CD4-positive, alpha-beta T cell treated with Interleukin-6 at 100 ng/mL for 8 hours (primary cell): ENCODE results near the gene DNASE2B.

ENCODE experiments used
- DNase-seq: peaks from one replicate; pipeline ENCODE4 v3.0.0-alpha.2; 2020; ENCODE audit warnings: mixed read lengths, low spot score

Gene DNASE2B

GRCh38 chr1:84374991-84375696 is 23.1 kb upstream of the DNASE2B start:
- DNase-seq = no peak

DNA sequence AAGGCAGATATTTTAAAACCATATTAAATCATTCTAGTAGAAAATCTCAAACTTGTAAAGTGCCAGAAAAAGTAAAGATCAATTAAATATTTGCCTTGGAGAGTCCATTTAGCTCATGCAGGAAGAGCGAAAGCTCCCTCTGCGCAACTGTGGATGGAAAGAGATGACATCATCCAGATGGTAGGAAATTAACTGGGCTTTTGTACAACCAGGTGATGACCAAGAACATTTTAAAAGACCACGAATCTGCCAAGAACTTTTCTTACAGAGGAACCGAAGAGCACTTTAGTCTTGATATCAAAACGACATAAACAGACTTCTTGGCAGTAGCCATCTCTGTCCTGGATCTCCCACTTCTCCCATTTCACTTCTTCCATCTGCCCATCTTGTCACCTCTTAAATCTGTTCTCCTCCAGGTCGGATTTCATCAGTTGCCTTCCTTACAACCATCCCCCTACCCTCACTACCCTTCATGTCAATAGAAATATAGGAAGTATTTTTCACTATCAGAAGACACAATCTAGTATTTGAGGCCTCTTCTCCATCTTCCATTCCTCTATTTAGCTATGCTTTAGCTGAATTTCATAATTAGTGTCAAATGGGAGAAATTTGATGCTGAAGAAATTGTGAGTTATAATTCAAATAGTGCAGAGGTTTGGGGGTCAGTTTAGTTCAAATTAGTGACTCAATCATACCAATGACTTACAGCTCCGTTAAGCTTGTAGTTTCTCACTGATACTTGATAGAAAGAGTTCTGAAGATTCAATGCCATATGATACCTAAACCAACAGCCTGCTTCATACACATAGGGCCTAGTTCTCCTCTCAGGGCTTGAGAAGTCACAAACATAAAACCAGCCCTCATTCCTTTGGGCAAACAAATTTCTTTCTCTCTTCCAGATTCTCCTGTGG is 22.0 kb upstream of the DNASE2B start:
- no peak for DNase-seq

DNA sequence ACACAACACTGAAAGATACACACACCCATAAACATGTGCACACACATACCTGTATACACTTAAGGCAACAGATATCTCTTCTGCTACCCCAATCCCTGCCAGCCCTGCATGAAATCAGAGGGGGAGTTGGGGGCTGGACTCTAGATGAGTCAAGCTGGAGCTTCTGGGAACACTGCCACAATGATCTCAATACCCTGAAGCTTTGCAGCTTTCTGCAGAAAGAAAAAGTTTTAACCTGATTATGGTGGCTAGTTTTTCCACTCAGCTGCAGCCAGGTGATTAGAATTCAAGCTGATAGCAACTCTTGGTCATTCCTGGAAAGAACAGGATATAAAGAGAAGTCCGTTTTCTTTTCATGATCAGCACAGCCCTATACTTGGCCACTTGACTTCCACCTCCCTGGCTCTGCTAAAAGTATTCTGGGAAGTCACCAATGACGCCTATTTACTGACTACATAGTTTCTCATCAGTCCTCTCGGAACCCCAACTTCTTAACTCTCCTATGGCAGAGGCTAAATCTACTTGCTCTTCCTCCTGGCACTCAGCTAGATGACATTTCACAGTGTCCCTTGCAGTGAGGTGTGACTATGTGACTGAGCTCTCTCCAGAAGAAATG is 20.7 kb upstream of the DNASE2B start:
- no peak for DNase-seq

DNA sequence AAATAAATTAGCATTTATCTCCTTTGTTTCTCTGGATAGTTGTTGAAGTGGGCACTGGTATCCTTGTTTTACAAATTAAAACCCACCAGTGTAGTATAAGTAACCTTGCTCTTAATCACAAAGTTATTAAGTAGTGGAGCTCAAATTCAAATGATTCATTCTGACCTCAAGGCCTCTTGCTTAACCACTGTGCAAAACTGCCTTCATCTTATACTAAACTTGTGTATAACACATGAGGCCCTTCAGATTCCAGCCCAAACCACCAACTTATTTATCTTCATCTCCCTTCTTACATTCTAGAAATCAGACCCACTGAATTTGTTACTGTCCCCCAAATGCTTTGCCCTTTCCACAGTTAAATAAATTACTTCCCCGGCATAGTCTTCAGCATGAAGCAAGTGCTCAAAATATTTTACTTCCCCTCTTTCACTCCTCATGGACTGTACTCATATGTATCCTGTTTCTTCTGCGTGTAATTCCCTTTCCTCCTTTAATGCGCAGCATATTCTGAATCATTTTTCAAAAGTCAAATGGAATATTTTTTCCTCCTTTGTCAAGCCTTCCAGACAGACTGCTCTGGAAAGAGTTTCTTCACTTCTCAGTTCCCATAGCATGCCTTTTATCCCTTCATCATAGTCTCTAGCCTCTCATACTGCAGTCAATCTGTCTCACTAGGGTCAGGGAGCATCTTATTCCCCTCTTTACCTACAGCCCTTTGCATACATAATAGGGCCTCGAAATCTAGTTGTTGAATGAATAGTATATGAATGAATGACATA is 19.0 kb upstream of the DNASE2B start:
- no peak for DNase-seq

DNA sequence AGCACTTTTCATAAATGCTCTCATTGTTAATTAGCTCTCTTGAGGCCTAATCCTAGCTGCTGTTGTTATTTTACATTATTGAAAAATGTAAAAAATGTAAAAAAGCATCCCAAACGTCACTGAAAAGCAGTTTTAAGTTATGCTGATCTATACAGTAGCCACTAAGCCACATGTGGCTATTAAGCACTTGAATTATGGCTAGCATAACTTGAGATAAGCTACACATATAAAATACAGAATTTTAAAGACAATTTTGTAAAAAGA is 18.4 kb upstream of the DNASE2B start:
- DNase-seq = no peak

DNA sequence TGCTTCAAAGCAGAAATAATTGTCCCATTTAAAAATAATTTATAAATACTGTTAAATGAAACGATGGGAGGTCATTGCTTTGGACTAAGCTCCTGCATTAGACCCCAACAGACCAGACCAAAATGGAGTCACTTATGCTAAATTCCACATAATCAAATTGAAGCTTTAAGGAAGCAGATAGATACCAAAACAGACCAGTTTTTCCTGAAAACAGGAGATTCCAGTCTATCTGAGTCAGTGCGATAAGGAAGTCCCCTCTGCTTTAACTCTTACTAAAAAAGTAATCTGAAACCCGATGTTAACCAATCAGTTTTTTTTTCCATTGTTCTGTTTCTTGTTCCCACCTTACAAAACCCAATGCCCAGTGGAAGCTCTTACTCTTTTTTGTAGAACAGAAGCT is 16.2 kb upstream of the DNASE2B start:
- DNase-seq = no peak

GRCh38 chr1:84385347-84385746 is 12.9 kb upstream of the DNASE2B start:
- DNase-seq = no peak

- no peak for DNase-seq
These were observed 11.4 kb upstream of the DNASE2B start for GRCh38 chr1:84386716-84387479.

GRCh38 chr1:84387480-84388163 is 10.7 kb upstream of the DNASE2B start:
- DNase-seq = no peak

- DNase-seq = no peak
These were observed 8.1 kb upstream of the DNASE2B start for GRCh38 chr1:84390226-84390625.

- no peak for DNase-seq
These were observed 2.9 kb downstream of the DNASE2B start for GRCh38 chr1:84401156-84401555.

GRCh38 chr1:84402060-84402459 is 3.8 kb downstream of the DNASE2B start:
- DNase-seq = no peak

GRCh38 chr1:84402501-84402900 is 4.2 kb downstream of the DNASE2B start:
- no peak for DNase-seq

GRCh38 chr1:84403347-84403746 is 5.1 kb downstream of the DNASE2B start:
- no peak for DNase-seq

- DNase-seq = no peak
These were observed 8.1 kb downstream of the DNASE2B start for GRCh38 chr1:84406346-84406861.

DNA sequence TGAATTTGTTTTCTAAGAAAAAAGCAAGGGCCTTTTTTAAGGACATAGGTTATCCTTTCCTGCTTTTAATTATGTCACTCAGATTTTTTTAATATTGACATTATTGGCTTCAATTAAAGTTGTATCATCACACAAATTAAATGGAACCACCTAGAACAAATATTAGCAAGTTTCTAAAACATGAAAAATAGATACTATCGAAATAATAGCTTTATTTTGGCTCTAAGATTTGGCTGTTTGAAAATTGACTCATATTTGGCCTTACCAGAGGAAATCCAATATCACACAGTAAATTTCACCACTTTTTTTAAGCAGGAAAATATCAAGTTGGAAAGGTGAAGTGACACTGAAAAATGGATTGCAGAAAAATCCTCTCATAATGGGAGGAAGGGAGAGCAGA is 9.2 kb downstream of the DNASE2B start:
- no peak for DNase-seq

DNA sequence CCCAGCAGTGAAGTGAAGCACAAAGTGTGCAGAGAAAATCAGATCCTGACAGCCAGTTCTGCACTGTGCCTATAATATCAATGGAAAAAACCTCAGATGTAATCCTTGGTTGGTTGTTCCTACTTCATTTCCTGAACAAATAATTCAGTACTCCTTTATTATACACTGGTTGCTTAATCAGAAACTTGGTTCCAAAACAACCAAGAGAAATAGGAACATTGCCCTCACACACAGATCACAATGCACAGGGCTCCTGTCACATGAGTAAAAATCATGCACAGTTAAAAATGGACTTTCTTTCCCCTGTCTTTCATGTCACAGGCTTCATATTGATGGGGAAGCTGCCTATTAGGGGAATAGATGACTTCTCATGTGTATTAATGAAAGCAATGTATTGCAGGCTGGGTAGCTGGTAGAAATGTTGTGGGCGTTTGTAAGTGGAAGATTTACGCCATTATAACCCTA is 9.7 kb downstream of the DNASE2B start:
- DNase-seq = no peak

- DNase-seq = no peak
These were observed 11.6 kb downstream of the DNASE2B start for GRCh38 chr1:84409888-84410287.

DNA sequence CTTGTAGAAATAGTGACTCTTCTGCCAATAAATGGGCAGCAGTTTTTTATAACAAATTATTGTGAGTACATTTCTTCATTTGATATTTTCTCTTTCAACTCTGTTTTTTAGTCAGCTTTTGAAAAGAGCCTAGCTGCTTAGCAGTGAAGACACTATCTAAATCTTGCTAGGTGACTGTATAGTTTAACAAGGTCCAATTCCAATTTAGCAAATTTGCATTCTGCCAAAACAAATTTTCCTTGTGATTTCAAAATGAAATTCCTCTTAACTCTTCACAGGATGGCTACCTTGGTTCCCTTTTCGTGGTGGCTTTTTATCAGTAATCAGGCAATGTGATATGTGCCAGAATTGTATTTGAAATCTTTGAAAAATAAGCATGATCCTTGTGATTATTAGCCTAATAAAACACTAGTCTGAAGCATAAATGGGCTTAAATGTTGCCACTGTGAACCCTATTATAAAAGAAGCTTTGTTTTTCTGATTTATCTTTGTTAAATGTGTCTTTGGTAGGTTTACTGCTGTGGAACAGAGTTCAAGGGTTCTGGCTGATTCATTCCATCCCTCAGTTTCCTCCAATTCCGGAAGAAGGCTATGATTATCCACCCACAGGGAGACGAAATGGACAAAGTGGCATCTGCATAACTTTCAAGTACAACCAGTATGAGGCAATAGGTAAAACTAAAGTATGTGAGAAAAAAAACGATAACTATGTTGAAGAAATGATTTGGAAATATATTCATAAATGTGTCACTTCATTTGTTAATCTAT is 12.2 kb downstream of the DNASE2B start:
- no peak for DNase-seq
